Measurements from ENCODE around the gene ALKBH3.

The ALKBH3 gene

GRCh38 chr11:43922744-43923405, 42.2 kb downstream of the ALKBH3 start:
- DNase-seq (ENCODE audit: low spot score), result no peak

GRCh38 chr11:43923406-43924111, 42.9 kb downstream of the ALKBH3 start:
- no peak for DNase-seq (ENCODE audit: low spot score)

DNA sequence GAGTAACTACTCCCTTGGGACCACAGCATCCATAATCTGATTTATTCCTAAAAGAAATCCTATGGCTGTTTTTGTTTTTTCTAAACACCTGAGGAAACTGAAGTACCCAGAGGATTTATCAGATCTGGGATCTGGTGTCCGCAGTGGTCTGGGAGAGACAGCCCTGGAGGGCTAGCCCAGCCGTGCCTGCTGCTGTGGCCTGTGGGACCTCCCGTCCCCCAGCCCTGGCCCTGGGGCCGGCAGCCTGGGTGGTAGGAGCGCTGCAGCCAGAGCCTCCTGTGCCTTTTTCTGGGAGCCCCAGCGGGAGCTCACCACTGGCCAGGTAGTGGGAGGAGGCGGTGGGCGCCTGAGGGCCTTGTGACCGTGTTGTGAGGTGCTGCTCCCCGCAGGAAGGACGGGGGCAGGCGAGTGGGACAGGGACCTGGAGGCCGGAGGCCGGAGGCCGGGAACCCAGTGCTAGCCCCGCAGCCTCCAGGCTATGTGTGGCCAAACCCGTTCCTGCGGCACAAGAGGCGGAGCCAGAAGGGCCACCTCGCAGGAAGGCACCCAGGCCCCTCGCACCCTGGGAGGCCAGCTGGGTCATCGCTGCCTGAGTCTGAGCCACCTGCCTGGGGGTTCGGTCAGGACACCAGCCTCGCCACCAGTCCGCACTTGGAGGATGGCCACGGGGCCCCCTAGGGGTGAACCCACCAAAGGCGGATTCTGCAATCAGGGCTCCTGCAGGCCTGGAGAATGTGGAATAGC, 43.7 kb downstream of the ALKBH3 start:
- DNase-seq (ENCODE audit: low spot score), result no peak

GRCh38 chr11:43925063-43925931, 44.7 kb downstream of the ALKBH3 start:
- DNase-seq (ENCODE audit: low spot score), result no peak

GRCh38 chr11:43925932-43926505, 45.4 kb downstream of the ALKBH3 start:
- DNase-seq (ENCODE audit: low spot score), result no peak

GRCh38 chr11:43927070-43927469, 46.4 kb downstream of the ALKBH3 start:
- no peak for DNase-seq (ENCODE audit: low spot score)

DNA sequence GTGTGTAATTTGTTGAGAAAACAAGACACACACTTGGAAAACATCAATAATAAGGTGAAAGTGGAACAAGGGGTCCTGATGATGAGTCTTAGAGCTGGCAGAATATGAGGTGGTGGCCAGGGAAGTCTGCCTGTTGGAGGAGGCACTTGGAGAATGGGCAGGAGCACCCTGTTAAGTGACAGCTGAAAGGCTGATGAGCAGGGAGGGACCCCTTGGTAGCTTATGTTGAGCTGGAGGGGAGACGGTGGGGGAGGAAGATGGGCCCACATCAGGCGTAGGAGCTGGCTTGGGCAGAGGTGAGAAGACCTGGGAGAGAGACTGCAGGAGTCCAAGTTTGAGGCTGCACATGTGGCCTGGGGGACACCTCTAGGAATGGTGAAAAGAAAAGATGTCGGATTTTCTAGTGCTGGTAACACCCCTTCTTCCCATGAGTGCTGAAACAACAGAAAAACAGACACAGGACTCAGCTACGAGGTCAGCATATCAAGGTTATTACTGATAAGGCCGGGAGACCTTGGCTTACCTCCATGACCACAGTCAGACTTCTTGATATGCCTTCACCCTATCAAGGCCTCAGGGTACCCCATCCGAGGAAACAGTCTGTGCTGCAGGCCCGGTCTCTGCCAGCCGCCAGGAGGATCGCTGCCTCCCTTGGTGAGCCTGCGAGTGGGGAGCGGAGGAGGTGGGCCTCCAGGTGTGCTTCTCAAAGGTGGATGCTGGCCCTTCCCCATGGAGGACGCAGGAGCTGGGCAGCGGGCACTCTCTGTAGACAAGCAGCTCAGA, 47.5 kb downstream of the ALKBH3 start:
- DNase-seq (ENCODE audit: low spot score), result no peak

DNA sequence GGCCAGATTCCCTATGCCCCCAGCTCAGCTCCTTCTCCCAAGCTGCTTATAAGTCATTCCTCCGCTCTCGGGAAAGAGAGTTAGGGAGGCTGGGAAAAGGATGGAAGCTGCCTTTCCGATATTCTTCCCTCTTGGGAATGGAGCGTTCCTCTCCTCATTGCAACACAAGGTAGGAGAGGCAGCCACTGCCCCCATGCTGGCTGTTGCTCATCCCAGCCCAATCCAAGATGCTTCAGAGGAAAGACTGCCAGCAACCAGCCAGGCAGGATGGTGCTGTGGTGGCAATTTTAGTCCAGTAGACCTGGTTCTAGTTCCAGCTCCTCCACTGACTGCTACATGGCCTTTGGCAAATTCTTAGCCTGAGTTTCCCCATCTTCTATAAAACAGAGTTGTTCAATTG, 48.1 kb downstream of the ALKBH3 start:
- DNase-seq (ENCODE audit: low spot score), result no peak

DNA sequence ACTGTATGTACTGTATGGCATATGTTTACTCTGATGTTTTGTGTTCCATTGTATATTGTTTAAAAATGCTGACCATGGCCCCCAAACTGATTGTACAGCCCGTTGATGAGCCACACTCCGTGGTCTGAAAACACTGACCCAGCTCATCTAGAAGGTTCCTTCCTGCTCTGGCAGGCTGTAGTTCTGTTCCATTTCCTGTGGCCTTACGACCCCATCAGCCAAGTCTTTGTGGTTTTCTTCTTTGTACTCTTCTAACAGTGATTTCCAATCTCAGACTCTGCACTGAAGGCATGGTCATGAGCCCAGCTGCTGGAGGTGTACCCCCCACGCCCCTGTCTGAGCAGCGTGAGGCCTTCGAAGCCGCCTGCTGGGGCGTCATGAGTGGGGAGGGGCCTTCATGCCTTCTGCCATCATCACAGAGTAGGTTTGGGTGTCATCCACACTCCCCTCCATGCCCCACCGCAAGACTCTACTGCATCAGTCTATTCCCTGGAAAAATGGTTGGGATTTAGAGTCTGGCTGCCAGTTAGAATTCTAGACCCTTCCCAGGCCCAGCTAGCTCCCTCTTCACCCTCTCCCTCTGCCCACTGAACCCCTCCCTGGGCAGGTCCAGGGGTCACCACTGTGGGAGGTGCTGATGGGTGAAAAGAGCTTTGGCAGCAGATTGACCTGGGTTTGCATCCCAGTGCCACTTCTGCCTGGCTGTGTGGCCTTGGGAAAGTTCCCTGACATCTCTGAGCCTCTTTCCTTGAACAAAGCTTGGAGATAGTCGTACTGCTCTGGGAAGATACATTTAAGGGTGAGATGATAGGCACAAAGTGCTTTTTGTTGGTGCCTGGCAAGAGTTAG, 50.5 kb downstream of the ALKBH3 start:
- DNase-seq (ENCODE audit: low spot score), result no peak

GRCh38 chr11:43931717-43932039, 51.0 kb downstream of the ALKBH3 start:
- DNase-seq (ENCODE audit: low spot score), result no peak

- no peak for DNase-seq (ENCODE audit: low spot score)
These were observed 52.6 kb downstream of the ALKBH3 start for GRCh38 chr11:43933226-43933607.

- no peak for DNase-seq (ENCODE audit: low spot score)
These were observed 53.2 kb downstream of the ALKBH3 start for GRCh38 chr11:43933608-43934551.

GRCh38 chr11:43934601-43935423, 54.2 kb downstream of the ALKBH3 start:
- no peak for DNase-seq (ENCODE audit: low spot score)

GRCh38 chr11:43935424-43935979, 54.9 kb downstream of the ALKBH3 start:
- no peak for DNase-seq (ENCODE audit: low spot score)

- DNase-seq (ENCODE audit: low spot score), result no peak
These were observed 55.4 kb downstream of the ALKBH3 start for GRCh38 chr11:43936076-43936475.

- DNase-seq (ENCODE audit: low spot score), result no peak
These were observed 57.1 kb downstream of the ALKBH3 start for GRCh38 chr11:43937434-43938411.

All from HuH-7.5 (cell line).